Measurements from ENCODE around the gene SGK2. TPM values are rescaled to one million over a fixed set of nuclear protein-coding genes. Genes with fewer than 3 reads are reported as not detected.
A peak's percentile ranks its signal among the peaks of the same experiment; 100 is the strongest.

The SGK2 gene
- total and polyA plus RNA-seq, 9 donors = 0.22 to 2.1 (median 0.75) TPM

GRCh38 chr20:43536041-43536816 is 22.6 kb upstream of the SGK2 start:
- no peak for DNase-seq
- Histone ChIP-seq H3K4me1 (ENCODE audit: control insufficient read depth, insufficient read depth, low read length) (no peaks in the 10 kb centered on the region), H3K9me3 (replicated peaks; ENCODE audit: control insufficient read depth, low read depth, low read length) (no peaks in the 10 kb centered on the region), H3K4me3 (ENCODE audit: low read length) (no peak overlapping the region), H3K27me3 (ENCODE audit: control insufficient read depth, insufficient read depth, low read length) (no peaks in the 10 kb centered on the region), H3K36me3 (ENCODE audit: control insufficient read depth, insufficient read depth, low read length) (peaks cover 22% of the 10 kb centered on the region), H3K27ac (ENCODE audit: low read length) (no peak overlapping the region)
- 83% methylated on average over 18 of the region's 19 CpGs for WGBS (ENCODE audit: insufficient coverage)

DNA sequence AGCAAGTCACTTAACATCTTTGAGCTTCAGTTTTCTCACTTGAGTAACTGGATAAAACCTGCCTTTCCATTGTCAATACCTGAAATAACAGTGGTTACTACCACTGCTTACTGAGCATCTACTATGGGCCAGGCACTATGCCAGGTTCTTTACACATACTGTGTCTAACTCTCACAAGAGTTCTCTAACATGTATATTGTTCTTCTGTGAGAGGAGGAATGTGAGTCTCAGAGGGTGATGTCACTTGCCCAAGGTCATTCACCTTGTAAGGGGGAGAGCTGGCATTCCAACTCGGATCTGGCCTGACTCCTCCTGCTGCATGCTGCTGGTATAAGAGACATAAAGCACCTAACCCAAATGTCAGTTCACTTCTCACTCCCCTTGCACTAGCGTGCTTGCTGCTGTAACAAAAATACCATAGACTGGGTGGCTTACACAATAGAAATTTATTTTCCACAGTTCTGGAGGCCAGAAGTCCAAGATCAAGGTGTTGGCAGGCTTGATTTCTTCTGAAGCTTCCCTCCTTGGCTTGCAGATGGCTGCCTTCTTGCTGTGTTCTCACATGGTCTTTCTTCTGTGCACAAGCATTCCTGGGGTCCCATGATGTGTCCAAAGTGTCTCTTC is 21.9 kb upstream of the SGK2 start:
- H3K36me3 ChIP-seq (ENCODE audit: control insufficient read depth, insufficient read depth, low read length) = peaks cover 22% of the 10 kb centered on the region
- 67% methylated on average over 1 of the region's 2 CpGs for WGBS (ENCODE audit: insufficient coverage)
- no peaks in the 10 kb centered on the region for H3K4me1 ChIP-seq (ENCODE audit: control insufficient read depth, insufficient read depth, low read length)

DNA sequence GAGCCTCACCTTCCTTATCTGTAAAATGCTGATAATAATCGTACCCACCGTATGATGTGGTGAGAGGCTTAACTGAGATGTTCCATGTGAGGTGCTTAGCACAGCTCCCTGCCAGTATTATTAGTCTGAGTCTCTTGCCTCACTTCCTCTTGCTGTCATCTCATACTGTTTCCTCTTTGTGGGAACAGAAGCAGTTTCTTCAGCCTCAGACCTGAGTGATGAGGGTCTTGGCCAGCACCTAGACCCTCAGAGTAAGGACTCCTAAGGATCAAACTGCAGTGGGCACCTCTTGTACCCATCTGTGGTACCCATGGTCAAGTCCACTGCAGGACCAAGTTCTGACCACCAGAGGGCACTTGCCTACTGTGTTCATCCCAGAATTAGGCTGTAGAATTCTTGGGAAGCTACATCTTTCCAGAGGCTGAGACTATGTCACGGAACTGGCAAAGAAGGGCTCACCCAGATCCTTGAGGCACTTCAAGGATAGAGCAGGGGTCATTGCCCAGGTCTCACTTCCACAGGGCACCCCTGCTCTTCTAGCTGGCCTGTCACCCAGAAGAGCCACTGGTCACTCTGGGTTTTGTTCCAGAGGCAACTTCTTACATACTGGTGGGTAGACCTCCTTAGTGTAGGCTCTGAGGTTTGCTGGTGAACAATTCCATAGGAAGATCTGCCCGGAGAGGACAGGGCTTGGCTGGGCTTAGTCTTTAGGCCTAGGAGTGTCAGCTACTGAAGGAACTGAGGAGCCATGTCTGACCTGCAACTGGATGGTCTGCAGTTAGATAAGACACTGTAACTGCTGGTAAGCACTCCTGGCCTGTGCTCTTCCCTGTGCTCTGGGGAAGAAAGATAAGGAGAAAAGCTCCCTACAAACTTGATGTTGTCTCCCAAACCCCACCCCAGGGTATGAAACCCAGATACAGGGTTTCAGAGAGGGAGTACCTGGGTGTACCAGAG is 20.6 kb upstream of the SGK2 start:
- WGBS (ENCODE audit: insufficient coverage) = 44% methylated on average over 4 of the region's 4 CpGs
- Histone ChIP-seq H3K27ac (ENCODE audit: low read length) (no peak overlapping the region), H3K9me3 (replicated peaks; ENCODE audit: control insufficient read depth, low read depth, low read length) (no peaks in the 10 kb centered on the region), H3K27me3 (ENCODE audit: control insufficient read depth, insufficient read depth, low read length) (no peaks in the 10 kb centered on the region), H3K36me3 (ENCODE audit: control insufficient read depth, insufficient read depth, low read length) (peaks cover 22% of the 10 kb centered on the region), H3K4me3 (ENCODE audit: low read length) (no peak overlapping the region), H3K4me1 (ENCODE audit: control insufficient read depth, insufficient read depth, low read length) (no peaks in the 10 kb centered on the region)
- DNase-seq = peak; percentile 63

More for the DNA sequence above, 21.9 kb upstream of the SGK2 start:
- Histone ChIP-seq H3K9me3 (replicated peaks; ENCODE audit: control insufficient read depth, low read depth, low read length) (no peaks in the 10 kb centered on the region), H3K27ac (ENCODE audit: low read length) (no peak overlapping the region), H3K27me3 (ENCODE audit: control insufficient read depth, insufficient read depth, low read length) (no peaks in the 10 kb centered on the region), H3K4me3 (ENCODE audit: low read length) (no peak overlapping the region)
- no peak for DNase-seq

GRCh38 chr20:43538878-43539700 is 19.7 kb upstream of the SGK2 start:
- no peak overlapping the region for H3K4me3 ChIP-seq (ENCODE audit: low read length)
- no peaks in the 10 kb centered on the region for H3K27me3 ChIP-seq (ENCODE audit: control insufficient read depth, insufficient read depth, low read length)
- H3K27ac ChIP-seq (ENCODE audit: low read length) = no peak overlapping the region
- WGBS (ENCODE audit: insufficient coverage) = 80% methylated on average over 6 of the region's 6 CpGs
- no peaks in the 10 kb centered on the region for H3K4me1 ChIP-seq (ENCODE audit: control insufficient read depth, insufficient read depth, low read length)
- H3K36me3 ChIP-seq (ENCODE audit: control insufficient read depth, insufficient read depth, low read length) = peaks cover 22% of the 10 kb centered on the region
- no peak for DNase-seq
- no peaks in the 10 kb centered on the region for H3K9me3 ChIP-seq (replicated peaks; ENCODE audit: control insufficient read depth, low read depth, low read length)

GRCh38 chr20:43539975-43540672 is 18.7 kb upstream of the SGK2 start:
- Histone ChIP-seq H3K36me3 (ENCODE audit: control insufficient read depth, insufficient read depth, low read length) (peaks cover 22% of the 10 kb centered on the region), H3K4me1 (ENCODE audit: control insufficient read depth, insufficient read depth, low read length) (no peaks in the 10 kb centered on the region)
- 93% methylated on average over 14 of the region's 17 CpGs for WGBS (ENCODE audit: insufficient coverage)

GRCh38 chr20:43540673-43541060 is 18.2 kb upstream of the SGK2 start:
- Histone ChIP-seq H3K4me3 (ENCODE audit: low read length) (no peak overlapping the region), H3K36me3 (ENCODE audit: control insufficient read depth, insufficient read depth, low read length) (peaks cover 21% of the 10 kb centered on the region), H3K27me3 (ENCODE audit: control insufficient read depth, insufficient read depth, low read length) (no peaks in the 10 kb centered on the region), H3K9me3 (replicated peaks; ENCODE audit: control insufficient read depth, low read depth, low read length) (no peaks in the 10 kb centered on the region), H3K27ac (ENCODE audit: low read length) (no peak overlapping the region), H3K4me1 (ENCODE audit: control insufficient read depth, insufficient read depth, low read length) (no peaks in the 10 kb centered on the region)
- DNase-seq = no peak
- WGBS (ENCODE audit: insufficient coverage) = 89% methylated on average over 7 of the region's 7 CpGs

More at GRCh38 chr20:43539975-43540672, 18.7 kb upstream of the SGK2 start:
- Histone ChIP-seq H3K27me3 (ENCODE audit: control insufficient read depth, insufficient read depth, low read length) (no peaks in the 10 kb centered on the region), H3K9me3 (replicated peaks; ENCODE audit: control insufficient read depth, low read depth, low read length) (no peaks in the 10 kb centered on the region), H3K27ac (ENCODE audit: low read length) (no peak overlapping the region), H3K4me3 (ENCODE audit: low read length) (no peak overlapping the region)
- DNase-seq = no peak

- no peak overlapping the region for H3K27ac ChIP-seq (ENCODE audit: low read length)
- DNase-seq = no peak
- H3K27me3 ChIP-seq (ENCODE audit: control insufficient read depth, insufficient read depth, low read length) = no peaks in the 10 kb centered on the region
- H3K4me1 ChIP-seq (ENCODE audit: control insufficient read depth, insufficient read depth, low read length) = no peaks in the 10 kb centered on the region
- WGBS (ENCODE audit: insufficient coverage) = no CpG with 5 or more reads among the region's 2 CpGs
- H3K9me3 ChIP-seq (replicated peaks; ENCODE audit: control insufficient read depth, low read depth, low read length) = no peaks in the 10 kb centered on the region
- no peak overlapping the region for H3K4me3 ChIP-seq (ENCODE audit: low read length)
- peaks cover 16% of the 10 kb centered on the region for H3K36me3 ChIP-seq (ENCODE audit: control insufficient read depth, insufficient read depth, low read length)
Measured at GRCh38 chr20:43541214-43541613, 17.6 kb upstream of the SGK2 start.

- H3K27ac ChIP-seq (ENCODE audit: low read length) = no peak overlapping the region
- WGBS (ENCODE audit: insufficient coverage) = no CpG with 5 or more reads among the region's 5 CpGs
- no peaks in the 10 kb centered on the region for H3K4me1 ChIP-seq (ENCODE audit: control insufficient read depth, insufficient read depth, low read length)
- no peak for DNase-seq
- H3K9me3 ChIP-seq (replicated peaks; ENCODE audit: control insufficient read depth, low read depth, low read length) = no peaks in the 10 kb centered on the region
- peaks cover 14% of the 10 kb centered on the region for H3K36me3 ChIP-seq (ENCODE audit: control insufficient read depth, insufficient read depth, low read length)
- H3K4me3 ChIP-seq (ENCODE audit: low read length) = no peak overlapping the region
- no peaks in the 10 kb centered on the region for H3K27me3 ChIP-seq (ENCODE audit: control insufficient read depth, insufficient read depth, low read length)
Measured at GRCh38 chr20:43542161-43542560, 16.7 kb upstream of the SGK2 start.

GRCh38 chr20:43542674-43543073 is 16.2 kb upstream of the SGK2 start:
- no CpG with 5 or more reads among the region's 4 CpGs for WGBS (ENCODE audit: insufficient coverage)
- H3K36me3 ChIP-seq (ENCODE audit: control insufficient read depth, insufficient read depth, low read length) = peaks cover 10% of the 10 kb centered on the region
- no peaks in the 10 kb centered on the region for H3K27me3 ChIP-seq (ENCODE audit: control insufficient read depth, insufficient read depth, low read length)
- no peaks in the 10 kb centered on the region for H3K4me1 ChIP-seq (ENCODE audit: control insufficient read depth, insufficient read depth, low read length)
- no peaks in the 10 kb centered on the region for H3K9me3 ChIP-seq (replicated peaks; ENCODE audit: control insufficient read depth, low read depth, low read length)
- no peak overlapping the region for H3K27ac ChIP-seq (ENCODE audit: low read length)
- DNase-seq = no peak
- H3K4me3 ChIP-seq (ENCODE audit: low read length) = no peak overlapping the region

All from muscle of leg (tissue), 11 donors.